Measurements from ENCODE around the gene COBLL1.

Gene COBLL1

GRCh38 chr2:164803776-164804466 lies 37.7 kb downstream of the COBLL1 start:
- DNase-seq: no peak
- no peak for ATAC-seq (ENCODE audit: insufficient read depth, low read depth)
- H3K27me3 ChIP-seq (ENCODE audit: insufficient read depth, low read length, poor library complexity): no peaks in the 10 kb centered on the region
- no peaks in the 10 kb centered on the region for H4K20me1 ChIP-seq (ENCODE audit: insufficient read depth, low read length)
- no peaks in the 10 kb centered on the region for H3K79me2 ChIP-seq (ENCODE audit: insufficient read depth, low read length)
- H3K9me3 ChIP-seq (ENCODE audit: insufficient read depth, low read length, severe bottlenecking): no peaks in the 10 kb centered on the region
- H3K4me3 ChIP-seq (ENCODE audit: low read depth in 1 of 2, low read length in 2 of 2): no peak overlapping the region
- TF ChIP-seq, protein P1, sequence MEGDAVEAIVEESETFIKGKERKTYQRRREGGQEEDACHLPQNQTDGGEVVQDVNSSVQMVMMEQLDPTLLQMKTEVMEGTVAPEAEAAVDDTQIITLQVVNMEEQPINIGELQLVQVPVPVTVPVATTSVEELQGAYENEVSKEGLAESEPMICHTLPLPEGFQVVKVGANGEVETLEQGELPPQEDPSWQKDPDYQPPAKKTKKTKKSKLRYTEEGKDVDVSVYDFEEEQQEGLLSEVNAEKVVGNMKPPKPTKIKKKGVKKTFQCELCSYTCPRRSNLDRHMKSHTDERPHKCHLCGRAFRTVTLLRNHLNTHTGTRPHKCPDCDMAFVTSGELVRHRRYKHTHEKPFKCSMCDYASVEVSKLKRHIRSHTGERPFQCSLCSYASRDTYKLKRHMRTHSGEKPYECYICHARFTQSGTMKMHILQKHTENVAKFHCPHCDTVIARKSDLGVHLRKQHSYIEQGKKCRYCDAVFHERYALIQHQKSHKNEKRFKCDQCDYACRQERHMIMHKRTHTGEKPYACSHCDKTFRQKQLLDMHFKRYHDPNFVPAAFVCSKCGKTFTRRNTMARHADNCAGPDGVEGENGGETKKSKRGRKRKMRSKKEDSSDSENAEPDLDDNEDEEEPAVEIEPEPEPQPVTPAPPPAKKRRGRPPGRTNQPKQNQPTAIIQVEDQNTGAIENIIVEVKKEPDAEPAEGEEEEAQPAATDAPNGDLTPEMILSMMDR (IDR thresholded peaks at IDR 0.05; ENCODE audit: borderline replicate concordance, extremely low read depth, low read length, poor library complexity, severe bottlenecking): no peak
- TF ChIP-seq EZH2 (IDR thresholded peaks at IDR 0.05; ENCODE audit: borderline replicate concordance, low read depth, low read length, severe bottlenecking): no peak
- H3K4me2 ChIP-seq (ENCODE audit: insufficient read depth, low read length): no peak overlapping the region
- H3K4me1 ChIP-seq (ENCODE audit: insufficient read depth, low read length): no peaks in the 10 kb centered on the region
- H2AFZ ChIP-seq (ENCODE audit: low read depth, low read length): no peak overlapping the region
- no peak overlapping the region for H3K27ac ChIP-seq (ENCODE audit: low read length)
- no peak overlapping the region for H3K9ac ChIP-seq (ENCODE audit: low read depth, low read length)
- no peaks in the 10 kb centered on the region for H3K36me3 ChIP-seq (ENCODE audit: insufficient read depth, low read length)

DNA sequence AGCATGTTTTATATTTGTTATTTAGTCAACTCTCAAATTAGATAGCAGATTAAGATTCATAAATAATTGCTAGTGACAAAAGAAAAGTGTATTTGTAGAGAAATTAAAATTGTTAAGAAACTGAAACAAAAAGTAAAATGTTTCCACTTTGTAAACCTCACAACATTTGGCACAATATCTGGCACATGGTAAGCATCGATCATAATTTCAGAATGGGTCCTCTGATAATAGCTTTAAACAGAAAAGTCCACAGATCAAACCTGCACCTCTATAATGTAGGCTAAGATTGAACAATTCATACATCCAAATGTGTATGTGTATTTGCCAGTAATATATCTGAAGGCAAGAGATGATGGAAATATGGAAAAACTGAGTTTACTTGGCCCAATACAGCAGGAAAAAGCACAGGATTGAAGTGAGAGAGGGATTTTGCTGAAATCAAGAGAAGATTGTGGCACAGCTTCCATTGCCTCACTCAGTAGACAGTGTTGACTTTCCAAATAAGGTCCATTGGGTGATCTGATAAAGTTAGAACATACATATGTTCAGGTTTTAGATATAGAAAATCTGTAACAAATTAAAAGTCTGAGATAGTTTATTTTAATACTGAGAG lies 39.4 kb downstream of the COBLL1 start:
- Histone ChIP-seq H3K9me3 (ENCODE audit: insufficient read depth, low read length, severe bottlenecking) (no peaks in the 10 kb centered on the region), H3K9ac (ENCODE audit: low read depth, low read length) (no peak overlapping the region), H3K27me3 (ENCODE audit: insufficient read depth, low read length, poor library complexity) (no peaks in the 10 kb centered on the region), H3K4me3 (ENCODE audit: low read depth in 1 of 2, low read length in 2 of 2) (no peak overlapping the region), H3K4me1 (ENCODE audit: insufficient read depth, low read length) (no peaks in the 10 kb centered on the region), H2AFZ (ENCODE audit: low read depth, low read length) (no peak overlapping the region), H3K79me2 (ENCODE audit: insufficient read depth, low read length) (no peaks in the 10 kb centered on the region), H3K27ac (ENCODE audit: low read length) (no peak overlapping the region), H3K4me2 (ENCODE audit: insufficient read depth, low read length) (no peak overlapping the region), H4K20me1 (ENCODE audit: insufficient read depth, low read length) (no peaks in the 10 kb centered on the region), H3K36me3 (ENCODE audit: insufficient read depth, low read length) (no peaks in the 10 kb centered on the region)
- DNase-seq (no peak), ATAC-seq (ENCODE audit: insufficient read depth, low read depth) (no peak)
- TF ChIP-seq, protein P1 (IDR thresholded peaks at IDR 0.05; ENCODE audit: borderline replicate concordance, extremely low read depth, low read length, poor library complexity, severe bottlenecking): no peak
- no peak for TF ChIP-seq EZH2 (IDR thresholded peaks at IDR 0.05; ENCODE audit: borderline replicate concordance, low read depth, low read length, severe bottlenecking)

DNA sequence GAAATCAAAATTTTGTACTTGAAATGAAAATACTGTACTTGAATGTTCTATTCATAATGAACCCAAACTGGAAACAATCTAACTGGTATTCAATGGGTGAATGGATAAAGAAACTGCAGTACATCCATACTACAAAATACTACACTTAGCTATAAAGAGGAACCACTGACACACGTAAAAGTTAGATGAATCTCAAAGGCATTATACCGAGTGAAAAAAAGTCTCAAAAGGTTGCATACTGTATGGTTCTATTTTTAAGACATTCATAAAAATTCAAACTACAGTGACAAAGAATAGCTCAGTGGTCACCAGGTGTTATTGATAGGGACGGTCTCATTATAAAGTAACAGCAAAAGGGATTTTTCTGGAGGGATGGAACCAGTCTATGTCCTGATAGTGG lies 41.1 kb downstream of the COBLL1 start:
- Histone ChIP-seq H3K9me3 (ENCODE audit: insufficient read depth, low read length, severe bottlenecking) (no peaks in the 10 kb centered on the region), H3K4me3 (ENCODE audit: low read depth in 1 of 2, low read length in 2 of 2) (no peak overlapping the region), H4K20me1 (ENCODE audit: insufficient read depth, low read length) (no peaks in the 10 kb centered on the region), H2AFZ (ENCODE audit: low read depth, low read length) (no peak overlapping the region), H3K4me2 (ENCODE audit: insufficient read depth, low read length) (no peak overlapping the region), H3K36me3 (ENCODE audit: insufficient read depth, low read length) (no peaks in the 10 kb centered on the region), H3K27me3 (ENCODE audit: insufficient read depth, low read length, poor library complexity) (no peaks in the 10 kb centered on the region), H3K9ac (ENCODE audit: low read depth, low read length) (no peak overlapping the region), H3K79me2 (ENCODE audit: insufficient read depth, low read length) (no peaks in the 10 kb centered on the region), H3K27ac (ENCODE audit: low read length) (no peak overlapping the region), H3K4me1 (ENCODE audit: insufficient read depth, low read length) (no peaks in the 10 kb centered on the region)
- no peak for ATAC-seq (ENCODE audit: insufficient read depth, low read depth)
- no peak for DNase-seq
- TF ChIP-seq, protein P1 (IDR thresholded peaks at IDR 0.05; ENCODE audit: borderline replicate concordance, extremely low read depth, low read length, poor library complexity, severe bottlenecking): no peak
- TF ChIP-seq EZH2 (IDR thresholded peaks at IDR 0.05; ENCODE audit: borderline replicate concordance, low read depth, low read length, severe bottlenecking): no peak

Data from DND-41 (cell line).